GM12891 (cell line): Measurements from ENCODE around the gene SLCO3A1.

Experiments
- PAX5 ChIP-seq: IDR thresholded peaks from 2 replicates; pipeline ENCODE4 v1.6.1; 2011; ENCODE audit warnings: low read length, moderate library complexity, mild to moderate bottlenecking; ENCODE audit not compliant: insufficient read depth, severe bottlenecking
- POLR2A ChIP-seq: IDR thresholded peaks from 2 replicates; pipeline ENCODE4 v1.6.1; 2011; ENCODE audit warnings: low read depth, low read length, control low read depth
- POLR2AphosphoS5 ChIP-seq: IDR thresholded peaks from 2 replicates; pipeline ENCODE4 v1.6.1; 2011; ENCODE audit warnings: low read depth, low read length, control low read depth
- SPI1 ChIP-seq: IDR thresholded peaks from 2 replicates; pipeline ENCODE4 v1.6.1; 2011; ENCODE audit warnings: low read depth, low read length, control low read depth
- TAF1 ChIP-seq: IDR thresholded peaks from 2 replicates; pipeline ENCODE4 v1.6.1; 2011; ENCODE audit warnings: low read depth, low read length, control low read depth

DNA sequence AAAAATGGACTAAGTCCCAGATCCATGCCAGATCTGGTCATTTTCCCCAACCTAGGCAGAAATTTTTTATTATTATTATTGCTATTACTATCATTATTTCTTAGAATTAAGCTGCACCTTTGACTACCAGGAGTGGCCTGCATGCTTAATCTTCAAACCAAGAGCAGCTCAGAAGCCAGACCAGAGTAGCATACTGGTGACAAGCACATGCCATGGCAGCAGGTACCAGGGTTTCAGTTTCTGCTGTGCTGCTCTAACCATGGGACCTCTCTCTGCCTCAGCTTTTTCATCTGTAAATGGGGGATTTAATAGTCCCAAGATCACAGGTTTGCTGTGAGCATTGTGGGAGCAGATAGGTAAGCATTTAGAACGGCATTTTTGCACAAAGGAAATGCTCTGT, 262.3 kb downstream of the SLCO3A1 start:
- TF ChIP-seq POLR2AphosphoS5 (no peak), POLR2A (no peak), TAF1 (no peak), SPI1 (no peak), PAX5 (no peak)
